ENCODE measurements around the gene SUMO3. TPM values are rescaled to one million over a fixed set of nuclear protein-coding genes. Genes with fewer than 3 reads are reported as not detected.
A peak's percentile ranks its signal among the peaks of the same experiment; 100 is the strongest.

SUMO3 gene
- total and polyA plus RNA-seq, 10 of the 15 experiments (the other 5 are each of a cell fraction or from before 2014, with no cell fraction given), result 14.3 to 164 (median 89.9) TPM

DNA sequence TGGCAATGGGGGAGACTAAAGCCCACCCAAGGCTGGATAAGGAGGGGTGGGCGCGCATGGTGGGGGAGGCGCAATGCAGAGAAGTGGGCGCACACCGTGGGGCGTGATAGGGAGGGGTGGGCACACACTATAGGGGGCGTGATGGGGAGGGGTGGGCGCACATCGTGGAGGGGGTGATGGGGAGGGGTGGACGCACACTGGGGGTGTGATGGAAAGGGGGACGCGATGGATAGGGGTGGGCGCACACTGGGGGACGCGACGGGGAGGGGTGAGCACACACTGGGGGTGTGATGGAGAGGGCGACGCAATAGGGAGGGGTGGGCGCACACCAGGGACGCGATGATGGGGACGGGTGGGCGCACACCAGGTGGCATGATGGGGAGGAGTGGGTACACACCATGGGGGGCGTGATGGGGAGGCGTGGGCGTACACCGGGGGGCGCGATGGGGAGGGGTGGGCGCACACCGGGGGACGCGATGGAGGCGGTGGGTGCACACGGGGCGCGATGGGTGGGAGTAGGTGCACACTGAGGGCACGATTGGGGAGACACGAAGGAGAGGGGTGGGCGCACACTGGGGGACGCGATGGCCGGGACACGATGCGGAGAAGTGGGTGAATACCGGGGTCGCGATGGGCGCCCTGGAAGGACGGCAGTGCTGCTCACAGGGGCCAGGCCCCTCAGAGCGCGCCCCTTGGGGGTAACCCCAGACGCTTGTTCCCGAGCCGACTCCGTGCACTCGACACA, 929 bp downstream of the SUMO3 start:
- ChIA-PET SMC1A (ENCODE audit: uncharacterized antibody, unreplicated experiment) (no interaction called here), CTCF (interaction anchor here (1.0 to 1.1 kb wide), 3 partner anchors 16 to 308 kb away, joined by 3 to 4 read pairs (median 4); partner anchors contain the start of genes PTTG1IP and UBE2G2), POLR2A (interaction anchor here (0.9 to 1.0 kb wide), 4 partner anchors 15 to 111 kb away, joined by 3 to 5 read pairs (median 3); partner anchors contain the start of gene UBE2G2), RAD21 (ENCODE audit: unreplicated experiment) (interaction anchor here (0.5 to 1.1 kb wide), 4 partner anchors 23 to 115 kb away, joined by 3 to 8 read pairs (median 4); partner anchors contain the start of gene PTTG1IP)
- peaks cover 26% of the 10 kb centered on the region for H3K79me2 ChIP-seq (ENCODE audit: control insufficient read depth, insufficient read depth, low read length)
- H3K27ac ChIP-seq (ENCODE audit: control insufficient read depth, insufficient read depth), result no peak overlapping the region
- in situ Hi-C loops (cut with MboI), result no loop called here
- TF ChIP-seq NFYB (IDR thresholded peaks at IDR 0.05; ENCODE audit: insufficient read depth, low read depth, low read length) (no peak), HDGF (IDR thresholded peaks at IDR 0.05) (0 out of 2 replicates have a peak, but pooled peaks have one; percentile 51), LARP7 (IDR thresholded peaks at IDR 0.05) (0 out of 2 replicates have a peak, but pooled peaks have one; percentile 25)
- H3K9me3 ChIP-seq (replicated peaks; ENCODE audit: control insufficient read depth, insufficient read depth, low read length), result peaks cover 2% of the 10 kb centered on the region; the same call in 1 of the 3 replicates
- DNase-seq (ENCODE audit: low read depth, low spot score) (no peak), ATAC-seq (no peak), FAIRE-seq (no peak)
- H3K36me3 ChIP-seq (ENCODE audit: control insufficient read depth in 2 of 2, insufficient read depth in 2 of 2, low read length in 1 of 2), result peaks cover 0 to 2% of the 10 kb centered on the region in 2 experiments; a peak in 3 of 4 replicates
- no TSS peak for BruUV-seq (replicated peaks)
- 61% methylated on average over 16 of the region's 57 CpGs for WGBS (ENCODE audit: insufficient coverage, insufficient replicate concordance, low lambda C conversion rate, missing lambda C conversion rate)
- H3K4me2 ChIP-seq (ENCODE audit: control insufficient read depth, insufficient read depth), result peak overlapping the region; percentile 66; the same call in 1 of the 2 replicates
- no peaks in the 10 kb centered on the region for H4K20me1 ChIP-seq (ENCODE audit: control insufficient read depth, insufficient read depth)
- H3K9ac ChIP-seq (ENCODE audit: control insufficient read depth, insufficient read depth, low read length), result peak overlapping the region; percentile 44; the same call in 1 of the 2 replicates
- no peaks in the 10 kb centered on the region for H3K4me1 ChIP-seq (ENCODE audit: control insufficient read depth, insufficient read depth, low read length)
- no peaks in the 10 kb centered on the region for H3K27me3 ChIP-seq (replicated peaks in 1 of 2; ENCODE audit: control insufficient read depth in 2 of 2, insufficient read depth in 2 of 2, low read length in 1 of 2)
- H2AFZ ChIP-seq (ENCODE audit: control insufficient read depth, low read depth, low read length), result no peak overlapping the region
- intact Hi-C loops (cut with micrococcal nuclease; ENCODE audit: unreplicated experiment), result loop anchor here (5.0 kb wide), 2 partner anchors 55 to 115 kb away; partner anchors contain the start of gene PTTG1IP
- peak overlapping the region; percentile 90 for H3K4me3 ChIP-seq
